GM12878 (cell line): ENCODE data around the gene ITPKA. TPM values are rescaled to one million over a fixed set of nuclear protein-coding genes. Genes with fewer than 3 reads are reported as not detected.

Source experiments
- ATAC-seq: fragments of 200-7000 bp; cut with Tn5 transposase; 3 replicates; pipeline ENCODE4 v1.9.1; 2020; ENCODE audit warnings: mild to moderate bottlenecking, moderate library complexity
- BruUV-seq: library from RNA; stranded (reverse); fragments of 400-500 nt; replicated peaks from 2 replicates; lab custom pipeline; 2021; lab: Mats Ljungman, UMichigan
- CTCF ChIA-PET: fragments of 300-600 bp; sonication (Branson Sonifier 250); formaldehyde crosslinking; extraction: SDS; loops from one replicate; lab custom pipeline; 2021; ENCODE audit warnings: inconsistent platforms; lab: Yijun Ruan, JAX
- POLR2A ChIA-PET: fragments of 350-600 bp; formaldehyde crosslinking; extraction: SDS; loops from one replicate; lab custom pipeline; 2021; ENCODE audit warnings: inconsistent platforms; lab: Charles Lee
- RAD21 ChIA-PET: fragments of 300-600 bp; sonication (Branson Sonifier 250); formaldehyde crosslinking; loops from one replicate; lab custom pipeline; 2023; ENCODE audit warnings: antibody characterized with exemption; ENCODE audit not compliant: unreplicated experiment; lab: Charles Lee
- SMC1A ChIA-PET: fragments of 300-600 bp; sonication (Branson Sonifier 250); formaldehyde crosslinking; loops from one replicate; lab custom pipeline; 2023; ENCODE audit not compliant: unreplicated experiment, uncharacterized antibody; lab: Charles Lee
- DNase-seq: peaks from one replicate; pipeline ENCODE4 v3.0.0-alpha.2; 2011; ENCODE audit warnings: low read depth, low spot score
- FAIRE-seq: peaks from 3 replicates; lab custom pipeline; 2011; peaks lifted over from hg19 to GRCh38; lab: Jason Lieb, UNC
- H2AFZ ChIP-seq: 2 replicates; pipeline ENCODE4 v1.6.0; 2011; ENCODE audit warnings: low read depth, low read length, control low read depth; ENCODE audit not compliant: control insufficient read depth
- H3K27ac ChIP-seq: 2 replicates; pipeline ENCODE4 v1.5.1; 2011; ENCODE audit warnings: control low read depth; ENCODE audit not compliant: control insufficient read depth, insufficient read depth
- H3K27me3 ChIP-seq, 2 experiments: replicated peaks in 1 of 2; 2 replicates each; pipeline versions ENCODE4 v1.6.0 to v1.6.1; 2011; ENCODE audit warnings: low read length in 1 of 2; ENCODE audit not compliant: control insufficient read depth in 2 of 2, insufficient read depth in 2 of 2
- H3K36me3 ChIP-seq, 2 experiments: 2 replicates each; pipeline ENCODE4 v1.5.1; 2011; ENCODE audit warnings: low read length in 1 of 2; ENCODE audit not compliant: control insufficient read depth in 2 of 2, insufficient read depth in 2 of 2
- H3K4me1 ChIP-seq: 2 replicates; pipeline ENCODE4 v1.6.1; 2011; ENCODE audit warnings: mild to moderate bottlenecking, low read length, moderate library complexity, mixed read lengths; ENCODE audit not compliant: control insufficient read depth, insufficient read depth
- H3K4me2 ChIP-seq: 2 replicates; pipeline ENCODE4 v1.6.0; 2011; ENCODE audit warnings: control low read depth; ENCODE audit not compliant: control insufficient read depth, insufficient read depth
- H3K4me3 ChIP-seq: fragments of 200-600 bp; sonication (generic); 2 replicates; pipeline ENCODE4 v1.5.1; 2016
- H3K79me2 ChIP-seq: 2 replicates; pipeline ENCODE4 v1.6.0; 2011; ENCODE audit warnings: low read length; ENCODE audit not compliant: control insufficient read depth, insufficient read depth
- H3K9ac ChIP-seq: 2 replicates; pipeline ENCODE4 v1.8.0; 2011; ENCODE audit warnings: low read length, control low read depth, mixed read lengths; ENCODE audit not compliant: control insufficient read depth, insufficient read depth
- H3K9me3 ChIP-seq: replicated peaks from 3 replicates; pipeline ENCODE4 v1.5.1; 2011; ENCODE audit warnings: mild to moderate bottlenecking, low read length; ENCODE audit not compliant: control insufficient read depth, insufficient read depth
- H4K20me1 ChIP-seq: 2 replicates; pipeline ENCODE4 v1.6.0; 2011; ENCODE audit not compliant: control insufficient read depth, insufficient read depth
- BCL3 ChIP-seq: IDR thresholded peaks from 2 replicates; pipeline ENCODE4 v1.6.1; 2011; ENCODE audit warnings: borderline replicate concordance, low read depth, mild to moderate bottlenecking, moderate library complexity, low read length; ENCODE audit not compliant: insufficient read depth, poor library complexity, severe bottlenecking
- BHLHE40 ChIP-seq, 2 experiments: fragments of 450-650 bp in 1 of 2; IDR thresholded peaks; 2 replicates each; pipeline ENCODE4 v1.6.1; 2011 to 2017; ENCODE audit warnings: low read depth in 2 of 2, borderline replicate concordance in 1 of 2, improper control_type of control experiment in 1 of 2, low read length in 1 of 2, mild to moderate bottlenecking in 1 of 2
- CBFB ChIP-seq: IDR thresholded peaks from 2 replicates; pipeline ENCODE4 v1.6.1; 2016; ENCODE audit warnings: antibody characterized with exemption, low read depth
- CHD4 ChIP-seq: fragments of 200-600 bp; sonication (generic); IDR thresholded peaks from 2 replicates; pipeline ENCODE4 v1.6.1; 2016; ENCODE audit warnings: mild to moderate bottlenecking
- E4F1 ChIP-seq: fragments of 450-650 bp; IDR thresholded peaks from 2 replicates; pipeline ENCODE4 v1.6.1; 2018; ENCODE audit warnings: borderline replicate concordance, mild to moderate bottlenecking; ENCODE audit not compliant: partially characterized antibody
- EGR1 ChIP-seq, 2 experiments: IDR thresholded peaks; 1 replicate in 1 of 2; 2 replicates in 1 of 2; pipeline ENCODE4 v1.6.1; 2011 to 2012; ENCODE audit warnings: low read depth in 2 of 2, low read length in 2 of 2, borderline replicate concordance in 1 of 2, mild to moderate bottlenecking in 1 of 2, moderate library complexity in 1 of 2
- EP300 ChIP-seq, 2 experiments: fragments of 150-350 bp in 1 of 2; IDR thresholded peaks; 2 replicates each; pipeline ENCODE4 v1.6.1; 2011 to 2012; ENCODE audit warnings: low read depth in 2 of 2, low read length in 2 of 2, borderline replicate concordance in 1 of 2, improper control_type of control experiment in 1 of 2, inconsistent platforms in 1 of 2; ENCODE audit not compliant: control insufficient read depth in 1 of 2
- FOXM1 ChIP-seq: IDR thresholded peaks from 2 replicates; pipeline ENCODE4 v1.6.1; 2012; ENCODE audit warnings: low read depth, mild to moderate bottlenecking, inconsistent platforms, low read length, moderate library complexity
- JUND ChIP-seq: IDR thresholded peaks from 2 replicates; pipeline ENCODE4 v1.6.1; 2012; ENCODE audit warnings: low read depth, mild to moderate bottlenecking, low read length, improper control_type of control experiment, moderate library complexity
- KLF5 ChIP-seq: fragments of 450-650 bp; IDR thresholded peaks from 2 replicates; pipeline ENCODE4 v1.6.1; 2014; ENCODE audit warnings: mild to moderate bottlenecking; ENCODE audit not compliant: partially characterized antibody
- MEF2A ChIP-seq: IDR thresholded peaks from 2 replicates; pipeline ENCODE4 v1.6.1; 2011; ENCODE audit warnings: low read depth, mild to moderate bottlenecking, low read length, moderate library complexity; ENCODE audit not compliant: insufficient read depth
- MYB ChIP-seq: fragments of 150-350 bp; IDR thresholded peaks from 2 replicates; pipeline ENCODE4 v1.6.1; 2014; ENCODE audit warnings: mild to moderate bottlenecking, low read depth, low read length, borderline replicate concordance
- NFYB ChIP-seq: IDR thresholded peaks from 2 replicates; pipeline ENCODE4 v1.6.1; 2011; ENCODE audit warnings: low read depth, mild to moderate bottlenecking, low read length, improper control_type of control experiment, moderate library complexity; ENCODE audit not compliant: insufficient read depth
- PML ChIP-seq: IDR thresholded peaks from 2 replicates; pipeline ENCODE4 v1.6.1; 2012; ENCODE audit warnings: low read length, inconsistent platforms
- RAD51 ChIP-seq: fragments of 450-650 bp; IDR thresholded peaks from 2 replicates; pipeline ENCODE4 v1.6.1; 2016; ENCODE audit warnings: moderate library complexity, mild to moderate bottlenecking, inconsistent platforms
- RUNX3 ChIP-seq: IDR thresholded peaks from 2 replicates; pipeline ENCODE4 v1.6.1; 2012; ENCODE audit warnings: low read length, inconsistent platforms
- SP1 ChIP-seq: IDR thresholded peaks from one replicate; pipeline ENCODE4 v1.6.1; 2011; ENCODE audit warnings: low read depth, low read length
- ZNF207 ChIP-seq: fragments of 450-650 bp; IDR thresholded peaks from 2 replicates; pipeline ENCODE4 v1.6.1; 2014; ENCODE audit warnings: antibody characterized with exemption, mild to moderate bottlenecking, borderline replicate concordance
- ZNF622 ChIP-seq: fragments of 450-650 bp; IDR thresholded peaks from 2 replicates; pipeline ENCODE4 v1.6.1; 2017; ENCODE audit warnings: mild to moderate bottlenecking, inconsistent platforms
- WGBS: methylation state at CpG from one replicate; pipeline ENCODE4 v1.1.6; 2016; ENCODE audit warnings: low lambda C conversion rate; ENCODE audit not compliant: insufficient replicate concordance, insufficient coverage; ENCODE audit errors: missing lambda C conversion rate; 5-methylcytosine and 5-hydroxymethylcytosine counted together
- in situ Hi-C: fragments of 300-500 bp; cut with MboI; formaldehyde crosslinking; loops from 9 replicates; pipeline ENCODE4 v1.14.3; 2018; ENCODE audit warnings: mixed read lengths
- intact Hi-C: fragments of 100-400 bp; cut with micrococcal nuclease; formaldehyde crosslinking; loops from one replicate; pipeline ENCODE4 v1.14.2; 2022; ENCODE audit not compliant: unreplicated experiment
- polyA plus RNA-seq, 11 experiments: library from polyadenylated mRNA; depleted of rRNA in 4 of 11; unstranded in 6 of 11; stranded (reverse) in 5 of 11; fragments of >200 nt; fragmentation: Nextera tagmentation in 4 of 11; fragmentation: Illumina TruSeq in 1 of 11; extraction: Ambion mirVana in 4 of 11; extraction: Trizol in 1 of 11; gene quantifications; 1 replicate in 1 of 11; 2 replicates in 10 of 11; pipeline versions ENCODE4 v1.2.1 to v1.2.3, GENCODE V29; 2011 to 2016; ENCODE audit warnings: inconsistent platforms in 2 of 11, missing spikeins in 2 of 11, low read depth in 1 of 11
- total RNA-seq, 4 experiments: library from RNA; depleted of rRNA in 3 of 4; stranded (reverse); fragments of >200 nt in 3 of 4; fragmentation: Illumina TruSeq in 1 of 4; extraction: Trizol in 1 of 4; gene quantifications; 2 replicates each; pipeline versions ENCODE4 v1.2.1 to v1.2.3, GENCODE V29; 2013 to 2021

Gene ITPKA
- total and polyA plus RNA-seq, 10 of the 15 experiments (the other 5 are each of a cell fraction or from before 2014, with no cell fraction given): 0.04 to 1.5 (median 0.49) TPM; not detected in 1

GRCh38 chr15:41512940-41513505, 19.3 kb downstream of the ITPKA start:
- ChIA-PET CTCF (interaction anchor here (1.6 to 4.9 kb wide), 2 partner anchors 11 to 47 kb away, joined by 3 to 17 read pairs; no protein-coding TSS in a partner anchor), POLR2A (interaction anchor here (1.0 kb wide), 2 partner anchors 20 to 43 kb away, joined by 4 to 8 read pairs; partner anchors contain the start of gene ITPKA), SMC1A (interaction anchor here (1.4 to 2.6 kb wide), 2 partner anchors 30 to 47 kb away, joined by 4 to 11 read pairs; no protein-coding TSS in a partner anchor), RAD21 (interaction anchor here (1.0 to 2.6 kb wide), 3 partner anchors 18 to 47 kb away, joined by 3 to 11 read pairs (median 5); partner anchors contain the start of gene ITPKA)
- H3K27ac ChIP-seq: no peak overlapping the region
- no peaks in the 10 kb centered on the region for H3K79me2 ChIP-seq
- ATAC-seq (peak; percentile 64), DNase-seq (no peak), FAIRE-seq (no peak)
- H3K4me2 ChIP-seq: peak overlapping the region; percentile 96
- peaks cover 23% of the 10 kb centered on the region for H3K4me1 ChIP-seq
- 0 out of 4 replicates have a peak, but pooled peaks cover 0 to 3% of the 10 kb centered on the region in 2 experiments for H3K36me3 ChIP-seq
- no TSS peak for BruUV-seq
- H3K9ac ChIP-seq: peak overlapping the region; percentile 22; the same call in 1 of the 2 replicates
- H4K20me1 ChIP-seq: no peaks in the 10 kb centered on the region
- in situ Hi-C loops: no loop called here
- intact Hi-C loops: no loop called here
- peak overlapping the region; percentile 67 for H3K4me3 ChIP-seq
- no peak overlapping the region; the same call in 1 of the 2 replicates for H2AFZ ChIP-seq
- H3K9me3 ChIP-seq: no peaks in the 10 kb centered on the region
- WGBS: 6% methylated on average over 36 of the region's 40 CpGs
- peaks cover 5 to 20% of the 10 kb centered on the region in 2 experiments for H3K27me3 ChIP-seq
- TF ChIP-seq EGR1 (IDR thresholded peaks at IDR 0.05; ENCODE audit: borderline replicate concordance in 1 of 2, low read depth in 2 of 2, low read length in 2 of 2): no peak
- TF ChIP-seq BCL3: no peak
- no peak for TF ChIP-seq ZNF207
- TF ChIP-seq E4F1: no peak
- peak; percentile 67 for TF ChIP-seq RUNX3
- TF ChIP-seq SP1: no peak
- TF ChIP-seq JUND: no peak
- TF ChIP-seq KLF5: no peak
- no peak for TF ChIP-seq MYB
- TF ChIP-seq PML: no peak
- no peak for TF ChIP-seq RAD51
- no peak for TF ChIP-seq CHD4
- TF ChIP-seq FOXM1: no peak
- TF ChIP-seq MEF2A: no peak
- TF ChIP-seq CBFB: 0 out of 2 replicates have a peak, but pooled peaks have one; percentile 27
- TF ChIP-seq ZNF622: no peak
- no peak for TF ChIP-seq BHLHE40 (IDR thresholded peaks at IDR 0.05; ENCODE audit: borderline replicate concordance in 1 of 2, low read depth in 2 of 2, low read length in 1 of 2)
- no peak for TF ChIP-seq EP300 (IDR thresholded peaks at IDR 0.05; ENCODE audit: borderline replicate concordance in 1 of 2, control insufficient read depth in 1 of 2, low read depth in 2 of 2, low read length in 2 of 2)
- no peak for TF ChIP-seq NFYB
